HUES48 (cell line): ENCODE measurements around the gene PROM1.

Experiments used
- H3K27ac ChIP-seq: one replicate; pipeline ENCODE4 v1.7.0; 2013; ENCODE audit warnings: low read depth, low read length, inconsistent platforms
- H3K27me3 ChIP-seq: 2 replicates; pipeline ENCODE4 v1.6.1; 2013; ENCODE audit warnings: mild to moderate bottlenecking, low read length; ENCODE audit not compliant: control insufficient read depth, insufficient read depth
- H3K36me3 ChIP-seq: 2 replicates; pipeline ENCODE4 v1.6.1; 2013; ENCODE audit warnings: low read length; ENCODE audit not compliant: control insufficient read depth, insufficient read depth
- H3K4me1 ChIP-seq: 2 replicates; pipeline ENCODE4 v1.6.1; 2013; ENCODE audit warnings: mild to moderate bottlenecking, low read length; ENCODE audit not compliant: control insufficient read depth, insufficient read depth
- H3K4me3 ChIP-seq: 2 replicates; pipeline ENCODE4 v1.5.1; 2013; ENCODE audit warnings: mild to moderate bottlenecking, low read depth, low read length
- H3K9ac ChIP-seq: 2 replicates; pipeline ENCODE4 v1.6.1; 2013; ENCODE audit warnings: mild to moderate bottlenecking, low read depth, low read length, moderate library complexity
- H3K9me3 ChIP-seq: 2 replicates; pipeline ENCODE4 v1.6.1; 2013; ENCODE audit warnings: low read length; ENCODE audit not compliant: control insufficient read depth, insufficient read depth

PROM1 gene

GRCh38 chr4:15961781-15962510 is 121.9 kb downstream of the PROM1 start:
- Histone ChIP-seq H3K36me3 (no peaks in the 10 kb centered on the region), H3K4me3 (no peak overlapping the region), H3K4me1 (peaks cover 4% of the 10 kb centered on the region), H3K9ac (no peak overlapping the region), H3K9me3 (no peaks in the 10 kb centered on the region), H3K27me3 (no peaks in the 10 kb centered on the region), H3K27ac (no peak overlapping the region)

GRCh38 chr4:15958562-15958961 is 125.3 kb downstream of the PROM1 start:
- H3K27me3 ChIP-seq: no peaks in the 10 kb centered on the region

GRCh38 chr4:15956179-15956850 is 127.5 kb downstream of the PROM1 start:
- no peak overlapping the region for H3K27ac ChIP-seq
- peaks cover 4% of the 10 kb centered on the region for H3K4me1 ChIP-seq
- no peak overlapping the region for H3K9ac ChIP-seq

More at GRCh38 chr4:15958562-15958961, 125.3 kb downstream of the PROM1 start:
- H3K27ac ChIP-seq: no peak overlapping the region
- no peaks in the 10 kb centered on the region for H3K36me3 ChIP-seq
- H3K9me3 ChIP-seq: peaks cover 7% of the 10 kb centered on the region
- peaks cover 4% of the 10 kb centered on the region for H3K4me1 ChIP-seq
- H3K4me3 ChIP-seq: no peak overlapping the region
- H3K9ac ChIP-seq: no peak overlapping the region

GRCh38 chr4:15955670-15956069 is 128.2 kb downstream of the PROM1 start:
- Histone ChIP-seq H3K36me3 (no peaks in the 10 kb centered on the region), H3K27ac (no peak overlapping the region), H3K27me3 (no peaks in the 10 kb centered on the region), H3K9me3 (peaks cover 7% of the 10 kb centered on the region), H3K4me3 (no peak overlapping the region), H3K9ac (no peak overlapping the region), H3K4me1 (peaks cover 4% of the 10 kb centered on the region)

More at GRCh38 chr4:15956179-15956850, 127.5 kb downstream of the PROM1 start:
- Histone ChIP-seq H3K9me3 (peaks cover 7% of the 10 kb centered on the region), H3K4me3 (no peak overlapping the region), H3K27me3 (no peaks in the 10 kb centered on the region), H3K36me3 (no peaks in the 10 kb centered on the region)

- Histone ChIP-seq H3K4me1 (peaks cover 4% of the 10 kb centered on the region), H3K27me3 (no peaks in the 10 kb centered on the region), H3K36me3 (no peaks in the 10 kb centered on the region), H3K9me3 (peaks cover 7% of the 10 kb centered on the region), H3K27ac (no peak overlapping the region), H3K9ac (no peak overlapping the region), H3K4me3 (no peak overlapping the region)
These were observed 130.2 kb downstream of the PROM1 start for GRCh38 chr4:15953625-15954024.

- Histone ChIP-seq H3K9me3 (peaks cover 7% of the 10 kb centered on the region), H3K4me3 (no peak overlapping the region), H3K9ac (no peak overlapping the region), H3K27me3 (no peaks in the 10 kb centered on the region), H3K4me1 (no peaks in the 10 kb centered on the region), H3K27ac (no peak overlapping the region), H3K36me3 (no peaks in the 10 kb centered on the region)
These were observed 132.0 kb downstream of the PROM1 start for GRCh38 chr4:15951781-15952180.

GRCh38 chr4:15948826-15949225 is 135.0 kb downstream of the PROM1 start:
- H3K4me1 ChIP-seq: no peaks in the 10 kb centered on the region

GRCh38 chr4:15947684-15948083 is 136.1 kb downstream of the PROM1 start:
- Histone ChIP-seq H3K27me3 (no peaks in the 10 kb centered on the region), H3K4me1 (no peaks in the 10 kb centered on the region), H3K27ac (no peak overlapping the region)

More at GRCh38 chr4:15948826-15949225, 135.0 kb downstream of the PROM1 start:
- H3K36me3 ChIP-seq: no peaks in the 10 kb centered on the region
- H3K4me3 ChIP-seq: no peak overlapping the region
- H3K27ac ChIP-seq: no peak overlapping the region
- no peaks in the 10 kb centered on the region for H3K27me3 ChIP-seq
- peaks cover 3% of the 10 kb centered on the region; the same call in 1 of the 2 replicates for H3K9me3 ChIP-seq
- no peak overlapping the region for H3K9ac ChIP-seq

GRCh38 chr4:15945516-15945915 is 138.3 kb downstream of the PROM1 start:
- no peaks in the 10 kb centered on the region for H3K4me1 ChIP-seq
- H3K27ac ChIP-seq: no peak overlapping the region
- H3K4me3 ChIP-seq: no peak overlapping the region
- no peaks in the 10 kb centered on the region for H3K27me3 ChIP-seq
- no peaks in the 10 kb centered on the region for H3K9me3 ChIP-seq
- H3K9ac ChIP-seq: no peak overlapping the region
- H3K36me3 ChIP-seq: no peaks in the 10 kb centered on the region

More at GRCh38 chr4:15947684-15948083, 136.1 kb downstream of the PROM1 start:
- H3K4me3 ChIP-seq: no peak overlapping the region
- no peaks in the 10 kb centered on the region for H3K36me3 ChIP-seq
- no peak overlapping the region for H3K9ac ChIP-seq
- H3K9me3 ChIP-seq: no peaks in the 10 kb centered on the region

GRCh38 chr4:15944895-15945294 is 138.9 kb downstream of the PROM1 start:
- H3K4me1 ChIP-seq: no peaks in the 10 kb centered on the region
- H3K27me3 ChIP-seq: no peaks in the 10 kb centered on the region
- H3K4me3 ChIP-seq: no peak overlapping the region
- H3K9me3 ChIP-seq: no peaks in the 10 kb centered on the region
- no peak overlapping the region for H3K27ac ChIP-seq
- H3K36me3 ChIP-seq: no peaks in the 10 kb centered on the region
- H3K9ac ChIP-seq: no peak overlapping the region

- Histone ChIP-seq H3K4me3 (no peak overlapping the region), H3K9me3 (no peaks in the 10 kb centered on the region), H3K9ac (no peak overlapping the region), H3K36me3 (no peaks in the 10 kb centered on the region), H3K27me3 (no peaks in the 10 kb centered on the region), H3K4me1 (peaks cover 7% of the 10 kb centered on the region; the same call in 1 of the 2 replicates), H3K27ac (no peak overlapping the region)
These were observed 141.5 kb downstream of the PROM1 start for GRCh38 chr4:15942283-15942682.
